NCI-H748 treated with DMSO at 0.1 percent for 48 hours (cell line): ENCODE data around the gene HDAC4.
A peak's percentile ranks its signal among the peaks of the same experiment; 100 is the strongest.

Source experiments
- DNase-seq: peaks from one replicate; lab custom pipeline; 2025; lab: John Stamatoyannopoulos, UW

The HDAC4 gene

GRCh38 chr2:239255218-239255617, 145.6 kb downstream of the HDAC4 start:
- no peak for DNase-seq

DNA sequence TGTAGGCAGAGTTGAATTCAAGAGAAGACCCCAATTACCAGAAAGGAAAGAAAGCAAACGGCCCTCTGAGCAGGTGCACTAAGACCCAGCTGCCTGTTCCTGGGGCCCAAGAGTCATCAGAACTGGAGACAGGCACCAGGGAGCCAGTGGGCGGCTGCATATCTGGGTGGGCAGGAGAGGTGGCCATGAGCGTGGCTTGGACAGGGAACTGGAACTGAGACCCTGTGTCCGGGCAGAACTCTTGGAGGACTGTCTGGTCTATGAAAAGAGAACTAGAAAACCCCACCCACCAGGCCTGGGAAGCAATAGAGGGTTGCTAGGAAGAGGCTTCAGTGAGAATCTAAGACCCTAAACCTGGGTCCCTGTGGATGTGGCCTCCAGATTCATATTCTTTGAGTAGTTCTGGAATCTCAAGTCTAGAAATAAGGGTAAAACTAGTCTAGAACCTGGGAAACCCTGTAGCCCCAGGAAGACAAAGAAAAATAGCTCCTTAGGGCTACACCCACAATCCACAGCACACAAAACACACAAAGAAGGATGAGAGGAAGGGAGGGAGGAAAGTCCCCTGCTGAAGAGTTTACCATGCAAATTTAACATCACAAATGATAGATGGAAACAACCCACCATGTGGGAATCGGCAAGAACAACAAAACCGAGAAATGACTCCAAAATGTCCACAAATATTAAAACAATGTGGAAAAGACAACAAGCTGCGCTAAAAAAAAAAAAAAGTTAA, 147.0 kb downstream of the HDAC4 start:
- no peak for DNase-seq

GRCh38 chr2:239253264-239253663, 147.6 kb downstream of the HDAC4 start:
- DNase-seq, result no peak

DNA sequence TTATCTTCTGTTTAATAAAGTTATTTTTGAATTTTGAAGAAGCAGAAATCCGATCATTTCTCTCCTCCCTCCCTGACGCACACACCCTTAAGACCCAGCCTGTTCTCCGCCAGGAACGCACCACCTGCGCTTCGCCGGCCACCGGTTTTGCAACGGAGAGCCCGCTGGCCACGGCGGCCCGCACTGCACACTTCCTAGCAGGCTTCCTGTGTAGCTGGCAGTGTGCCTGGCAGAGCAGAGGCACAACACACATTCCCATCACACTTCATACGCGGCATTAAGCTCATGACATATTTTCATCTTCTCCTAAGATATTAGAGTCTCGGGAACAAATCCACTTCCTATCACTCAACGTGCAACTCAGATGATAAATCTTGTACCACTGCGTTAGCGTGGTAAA, 148.0 kb downstream of the HDAC4 start:
- no peak for DNase-seq

DNA sequence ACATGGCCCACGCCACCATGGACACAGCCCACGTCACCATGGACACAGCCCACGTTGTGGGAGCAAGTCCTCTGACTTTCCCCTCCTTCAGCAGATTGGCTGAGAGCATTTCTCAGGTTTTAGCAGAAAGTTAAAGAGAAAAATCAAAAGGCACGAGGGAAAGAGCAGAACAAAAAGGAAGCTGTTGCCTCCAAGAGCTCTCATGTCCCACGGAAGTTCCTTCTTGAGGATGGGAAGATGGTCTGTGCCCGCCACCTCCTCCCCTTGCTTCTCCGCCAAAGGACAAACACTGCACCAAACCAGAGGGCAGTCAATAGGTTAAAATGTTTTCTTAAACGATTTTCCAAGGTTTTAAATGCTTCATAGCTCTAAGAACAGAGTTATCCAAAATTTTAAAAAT, 148.4 kb downstream of the HDAC4 start:
- DNase-seq, result no peak

DNA sequence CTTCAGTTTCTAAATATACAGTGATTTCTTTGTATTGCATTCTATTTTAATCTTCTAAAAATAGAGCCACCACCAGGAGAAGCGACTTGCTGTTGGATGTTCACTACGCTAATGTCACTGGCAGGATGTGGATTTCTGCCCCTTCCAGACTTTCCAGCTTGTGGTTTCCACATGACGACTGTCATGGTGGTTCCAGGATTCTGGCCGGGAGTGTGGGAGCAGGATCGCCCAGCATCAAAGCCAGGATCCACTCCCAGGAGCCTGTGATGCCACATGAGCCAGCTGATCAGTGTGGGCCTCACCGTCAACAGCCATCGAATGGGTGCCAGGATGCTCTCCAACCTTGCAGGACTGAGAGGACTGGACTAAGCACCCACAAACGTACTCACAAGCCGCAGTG, 148.8 kb downstream of the HDAC4 start:
- no peak for DNase-seq

DNA sequence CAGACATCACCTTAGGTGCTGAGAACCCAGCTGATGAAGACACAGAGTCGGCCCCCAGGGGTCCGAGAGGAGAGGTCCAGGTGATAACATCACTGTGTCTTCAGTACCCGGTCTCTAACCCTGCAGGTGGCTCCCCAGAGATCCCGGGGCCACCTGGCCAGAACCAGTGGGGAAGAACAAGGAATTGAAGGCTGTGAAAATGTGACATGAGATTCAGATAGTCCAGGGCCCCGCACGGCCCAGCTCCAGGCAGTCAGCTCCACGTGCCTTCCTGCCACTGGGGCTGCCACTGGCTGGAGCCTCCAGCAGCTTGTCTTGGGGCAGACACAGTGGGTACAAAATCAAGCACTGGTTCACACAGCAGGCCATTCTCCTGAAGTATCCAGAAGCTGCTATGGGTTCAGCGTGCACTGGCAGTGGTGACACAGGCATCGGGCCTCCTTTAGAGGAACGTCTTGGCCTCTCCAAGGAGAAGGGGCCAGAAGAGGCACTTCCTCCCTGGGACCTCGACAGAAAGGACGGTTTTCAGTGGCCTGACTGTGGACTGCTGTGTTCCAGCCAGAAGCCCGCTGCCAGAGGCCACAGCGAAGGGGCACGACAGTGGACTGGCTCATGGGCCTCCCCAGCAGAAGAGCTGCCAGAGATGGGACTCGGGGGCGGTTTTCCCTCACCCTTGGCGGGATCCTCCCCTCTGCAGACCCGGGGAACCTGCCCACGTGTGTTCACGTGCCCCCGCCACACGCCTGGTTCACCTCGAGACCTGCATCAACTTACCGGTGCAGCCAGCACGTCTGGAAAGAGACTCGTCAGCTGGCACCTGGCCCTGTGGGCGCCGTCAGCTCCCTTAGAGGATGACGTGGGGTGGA, 150.4 kb downstream of the HDAC4 start:
- DNase-seq, result no peak

DNA sequence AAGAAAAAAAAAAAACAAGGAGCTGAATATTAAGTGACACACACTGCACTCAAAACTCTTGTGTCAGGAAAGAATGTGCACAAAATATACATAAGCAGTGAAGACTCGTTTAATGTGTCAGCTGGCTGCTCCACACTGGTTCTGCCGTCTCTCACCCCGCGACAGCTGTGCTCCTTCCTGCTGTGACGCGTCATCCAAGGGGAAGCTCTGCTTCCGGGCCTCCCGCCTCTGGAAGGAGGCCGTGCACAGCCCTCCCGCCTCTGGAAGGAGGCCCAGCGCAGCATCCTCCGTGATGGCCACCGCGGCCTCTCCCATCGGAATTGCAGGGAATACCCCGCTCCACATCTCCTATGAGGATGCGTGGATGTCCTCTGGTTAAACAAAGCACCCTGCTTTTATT, 151.0 kb downstream of the HDAC4 start:
- no peak for DNase-seq

DNA sequence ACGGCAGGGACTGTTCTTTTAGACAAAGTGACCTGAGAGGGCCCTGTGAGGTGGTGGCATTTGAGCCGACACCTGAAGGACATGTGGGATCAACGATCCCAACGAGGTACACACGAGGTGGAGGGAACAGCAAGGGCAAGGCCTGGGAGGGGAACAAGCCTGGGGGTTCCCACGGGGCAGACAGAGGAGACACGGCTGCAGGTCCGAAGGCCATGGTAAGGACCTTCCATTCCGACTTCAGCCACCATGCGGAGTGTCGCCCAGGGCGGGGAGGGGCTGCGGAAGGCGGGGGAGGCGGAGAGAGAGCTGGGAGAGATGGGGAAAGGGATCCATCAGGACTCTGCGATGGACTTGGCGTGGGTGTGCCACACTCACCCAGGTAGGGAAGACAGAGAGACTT, 151.8 kb downstream of the HDAC4 start:
- no peak for DNase-seq

GRCh38 chr2:239247401-239248245, 153.2 kb downstream of the HDAC4 start:
- DNase-seq, result peak; percentile 34

DNA sequence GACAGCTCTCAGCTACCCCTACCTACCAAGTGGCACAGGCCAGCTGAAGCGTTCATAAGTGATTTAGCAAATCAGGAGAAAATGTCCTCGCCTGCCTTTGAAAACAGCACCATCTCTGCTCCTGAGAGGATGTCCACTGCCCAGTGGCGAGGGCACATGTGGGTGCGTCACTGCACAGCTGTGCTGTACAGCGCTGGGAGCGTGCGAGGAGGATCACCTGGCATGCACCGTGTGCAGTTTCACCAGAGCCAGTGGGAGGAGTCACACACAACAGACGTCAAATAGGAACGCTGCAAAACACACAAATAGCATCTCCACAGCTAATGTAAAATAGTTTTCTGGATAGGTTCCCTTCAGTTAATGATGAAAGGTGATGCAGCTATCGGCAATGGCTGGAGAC, 154.1 kb downstream of the HDAC4 start:
- peak; percentile 75 for DNase-seq

DNA sequence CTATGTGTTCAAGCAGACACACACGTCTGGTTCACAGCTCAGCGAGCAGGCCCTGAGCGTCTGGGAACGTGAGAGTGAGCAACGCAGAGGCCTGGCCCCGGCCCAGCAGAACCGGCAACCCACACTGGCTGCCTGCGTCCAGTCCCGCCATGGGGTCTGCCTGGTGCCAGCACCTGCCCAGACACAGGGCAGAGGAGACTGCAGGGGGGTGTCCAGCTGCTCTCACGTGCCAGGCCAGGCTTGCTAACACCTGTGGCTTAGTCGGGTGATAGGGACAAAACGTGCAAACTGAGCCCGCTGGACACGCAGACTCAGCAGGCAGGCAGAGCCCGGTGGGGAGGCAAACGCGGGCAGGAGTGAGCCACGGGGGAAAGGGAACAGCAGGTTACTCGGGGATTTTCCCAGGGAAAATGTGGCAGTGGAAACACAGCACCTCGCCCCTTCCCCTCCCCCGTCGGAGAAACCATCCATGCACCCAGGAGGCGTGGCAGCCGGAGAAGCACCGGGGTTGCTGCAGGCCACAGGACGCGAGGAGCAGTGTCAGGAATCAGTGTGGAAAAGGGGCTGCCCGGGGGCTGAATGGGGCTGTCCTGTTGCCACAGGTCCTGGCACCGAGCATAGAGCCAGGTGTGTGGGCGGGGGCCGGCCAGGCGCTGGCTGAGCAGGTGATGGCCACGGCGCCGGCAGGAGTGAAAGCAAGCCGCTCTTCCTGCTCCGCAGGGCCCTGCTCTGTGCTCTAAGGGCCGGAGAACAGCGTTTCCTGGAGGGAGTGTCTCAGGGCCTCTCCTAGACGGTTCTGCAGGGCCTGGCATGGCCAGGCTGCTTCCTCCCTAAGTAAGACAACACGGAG, 154.7 kb downstream of the HDAC4 start:
- DNase-seq, result peak; percentile 66

GRCh38 chr2:239245107-239245506, 155.7 kb downstream of the HDAC4 start:
- DNase-seq, result no peak

GRCh38 chr2:239244625-239245024, 156.2 kb downstream of the HDAC4 start:
- no peak for DNase-seq

DNA sequence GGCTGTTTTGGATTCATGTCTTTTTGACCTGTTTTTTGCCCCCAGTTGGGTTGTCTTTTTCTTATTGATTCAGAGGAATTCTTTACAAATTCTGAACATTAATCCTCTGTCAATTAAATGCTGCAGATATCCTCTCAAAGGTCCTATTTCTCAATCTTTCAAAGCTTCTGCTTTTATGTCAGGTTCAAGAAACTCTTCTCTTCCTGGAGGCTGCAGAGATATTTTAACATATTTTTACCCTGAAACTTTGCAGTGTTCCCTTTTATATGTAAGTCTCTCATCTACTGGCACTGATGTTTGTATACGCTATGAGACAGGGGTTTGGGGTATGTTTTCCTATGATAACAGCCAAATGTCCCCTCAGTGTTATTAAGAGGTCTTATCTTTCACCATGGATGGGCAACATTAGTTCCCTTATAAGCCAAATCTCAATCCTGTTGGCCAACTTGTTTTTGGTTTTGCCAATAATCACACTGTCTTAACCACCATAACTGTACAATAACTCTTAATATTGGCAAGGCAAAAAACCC, 159.3 kb downstream of the HDAC4 start:
- DNase-seq, result no peak

DNA sequence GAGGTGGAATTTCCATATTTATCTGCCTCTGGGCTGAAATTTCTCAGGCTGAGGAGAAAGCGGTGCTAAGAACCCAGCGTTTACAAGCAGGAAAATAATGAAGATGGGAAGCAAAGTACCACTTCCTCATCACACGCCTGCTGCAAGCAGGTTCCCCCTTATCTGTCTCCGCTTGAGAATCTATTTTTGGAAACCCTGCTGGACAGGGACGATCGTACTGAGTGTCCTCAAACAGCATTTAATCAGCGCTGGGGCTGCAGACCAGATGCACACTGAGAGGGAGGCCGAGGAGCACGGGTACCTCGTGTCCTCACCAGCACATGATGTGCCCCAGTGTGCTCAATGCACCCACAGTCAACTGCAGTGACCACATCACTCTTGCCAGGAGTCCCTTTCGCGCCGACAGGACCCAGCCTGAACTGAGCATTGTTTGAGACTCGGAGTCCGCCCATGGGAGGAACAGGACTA, 160.4 kb downstream of the HDAC4 start:
- no peak for DNase-seq

- DNase-seq, result no peak
Observed at GRCh38 chr2:239239607-239240413, 161.0 kb downstream of the HDAC4 start.

DNA sequence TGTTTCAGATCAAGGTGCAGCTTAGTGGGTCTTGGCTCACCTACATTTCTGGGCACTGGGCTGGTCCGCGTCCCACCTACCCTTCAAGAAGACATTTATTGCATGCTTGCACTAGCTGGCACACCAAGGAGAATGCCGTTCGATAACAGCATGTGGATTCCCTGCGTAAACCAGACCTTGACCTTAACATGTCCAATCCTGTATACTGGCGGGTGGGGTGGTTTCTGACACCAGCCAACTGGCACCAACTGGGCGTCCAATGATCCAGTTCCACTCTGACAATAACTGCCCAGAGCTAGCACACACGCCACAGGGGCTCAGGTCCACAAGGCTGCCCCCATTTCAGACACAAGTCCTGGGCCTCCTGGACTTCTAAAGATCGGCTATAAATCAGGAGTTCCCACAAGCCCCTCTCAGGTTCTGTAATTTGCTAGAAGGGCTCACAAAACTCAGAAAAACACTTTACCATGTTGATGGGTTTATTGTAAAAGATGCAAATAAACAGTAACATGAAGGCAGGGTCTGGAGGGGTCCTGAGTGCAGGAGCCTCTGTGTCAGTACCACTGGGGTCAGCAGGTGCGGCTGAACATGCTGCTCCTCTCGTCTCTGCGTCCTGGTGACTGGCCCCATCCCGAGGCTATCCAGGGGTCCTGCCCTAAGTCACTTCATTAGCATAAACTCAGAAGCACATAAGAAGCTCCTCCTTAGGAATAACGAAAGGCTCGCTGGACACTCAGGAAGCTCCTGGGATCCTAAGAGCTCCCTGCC, 161.8 kb downstream of the HDAC4 start:
- DNase-seq, result no peak

DNA sequence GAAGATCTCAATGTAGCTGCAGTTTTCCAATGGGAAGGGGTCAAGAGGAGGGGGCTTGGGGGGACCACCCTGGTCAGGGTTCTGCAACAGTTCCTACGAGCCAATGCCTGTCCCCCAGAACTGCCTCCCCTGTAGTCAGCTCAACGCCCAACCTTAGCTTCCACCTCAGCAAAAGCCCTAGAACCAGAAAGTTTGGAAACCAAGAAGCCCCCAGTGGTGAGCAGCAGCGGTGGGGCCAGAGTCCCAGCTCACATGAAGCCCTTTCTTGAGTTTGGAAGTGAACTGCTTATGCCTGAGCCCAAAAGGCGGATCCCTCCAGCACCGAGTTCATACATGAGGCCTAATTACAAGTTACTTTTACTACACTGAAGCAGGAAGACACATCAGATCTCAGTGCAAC, 162.4 kb downstream of the HDAC4 start:
- DNase-seq, result no peak

DNA sequence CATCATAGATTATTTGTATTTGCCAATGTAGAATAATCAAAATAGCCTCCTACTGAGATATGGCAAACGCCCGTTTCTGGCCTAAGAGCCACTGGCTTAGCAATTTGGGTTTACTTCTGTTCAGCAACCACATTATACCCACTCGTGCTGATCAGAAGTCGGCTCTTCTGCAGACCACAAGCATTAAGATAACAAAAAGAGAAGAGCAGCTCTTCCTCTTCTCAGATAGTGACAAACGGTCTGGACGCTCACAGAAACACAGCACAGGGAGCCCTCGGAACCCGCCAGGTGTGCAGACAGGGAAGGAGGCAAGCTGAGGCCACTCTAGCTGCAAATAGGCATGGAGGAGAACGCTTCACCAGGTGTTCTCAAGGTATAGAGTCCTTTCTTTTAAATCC, 164.0 kb downstream of the HDAC4 start:
- no peak for DNase-seq
